PC-3 (cell line): ENCODE data around the gene CDK5RAP2. TPM values are rescaled to one million over a fixed set of nuclear protein-coding genes. Genes with fewer than 3 reads are reported as not detected.

Experiments used
- ATAC-seq: fragments of 200-7000 bp; cut with Tn5 transposase; 2 replicates; pipeline ENCODE4 v1.9.1; 2020; ENCODE audit warnings: mild to moderate bottlenecking, moderate library complexity
- BruUV-seq: library from RNA; stranded (reverse); fragments of 400-500 nt; replicated peaks from 2 replicates; lab custom pipeline; 2021; lab: Mats Ljungman, UMichigan
- CTCF ChIA-PET: fragments of 300-600 bp; sonication (Branson Sonifier 250); formaldehyde crosslinking; loops from one replicate; lab custom pipeline; 2022; ENCODE audit warnings: antibody characterized with exemption; lab: Charles Lee
- POLR2A ChIA-PET: fragments of 300-600 bp; sonication (Branson Sonifier 250); formaldehyde crosslinking; loops from one replicate; lab custom pipeline; 2022; ENCODE audit warnings: antibody characterized with exemption; ENCODE audit not compliant: unreplicated experiment; lab: Charles Lee
- DNase-seq: peaks from one replicate; pipeline ENCODE4 v3.0.0-alpha.2; 2015
- H2AFZ ChIP-seq: fragments of 300-600 bp; sonication (generic); 2 replicates; pipeline ENCODE4 v1.6.0; 2016; ENCODE audit warnings: antibody characterized with exemption, low read length
- H3F3A ChIP-seq: fragments of 300-600 bp; sonication (generic); one replicate; pipeline ENCODE4 v1.6.0; 2017; ENCODE audit warnings: antibody characterized with exemption, low read length, control low read depth, mild to moderate bottlenecking; ENCODE audit not compliant: unreplicated experiment
- H3K27ac ChIP-seq: fragments of 300-600 bp; sonication (generic); 2 replicates; pipeline ENCODE4 v1.5.1; 2016; ENCODE audit warnings: mild to moderate bottlenecking, low read length
- H3K27me3 ChIP-seq: fragments of 300-600 bp; sonication (generic); 2 replicates; pipeline ENCODE4 v1.6.1; 2016; ENCODE audit warnings: low read length, mixed read lengths
- H3K36me3 ChIP-seq: fragments of 300-600 bp; sonication (generic); 2 replicates; pipeline ENCODE4 v1.6.1; 2016; ENCODE audit warnings: low read depth, mixed run types, low read length, mixed read lengths
- H3K4me1 ChIP-seq: fragments of 300-600 bp; sonication (generic); 2 replicates; pipeline ENCODE4 v1.5.1; 2016; ENCODE audit warnings: low read length; ENCODE audit not compliant: insufficient read depth
- H3K4me2 ChIP-seq: fragments of 300-600 bp; sonication (generic); 2 replicates; pipeline ENCODE4 v1.6.0; 2016; ENCODE audit warnings: low read length
- H3K4me3 ChIP-seq: fragments of 300-600 bp; sonication (generic); 2 replicates; pipeline ENCODE4 v1.5.1; 2016; ENCODE audit warnings: mild to moderate bottlenecking, low read length, mixed read lengths
- H3K79me2 ChIP-seq: fragments of 300-600 bp; sonication (generic); 2 replicates; pipeline ENCODE4 v1.6.1; 2017; ENCODE audit warnings: low read length, mixed read lengths
- H3K9ac ChIP-seq: fragments of 300-600 bp; sonication (generic); 2 replicates; pipeline ENCODE4 v1.6.0; 2016; ENCODE audit warnings: mild to moderate bottlenecking, low read length
- H3K9me2 ChIP-seq: fragments of 300-600 bp; sonication (generic); replicated peaks from 2 replicates; pipeline ENCODE4 v1.6.1; 2016; ENCODE audit warnings: mixed run types, low read length, mixed read lengths
- H3K9me3 ChIP-seq: fragments of 300-600 bp; sonication (generic); 2 replicates; pipeline ENCODE4 v1.6.1; 2016; ENCODE audit warnings: low read length, mixed read lengths
- H4K20me1 ChIP-seq: fragments of 300-600 bp; sonication (generic); 2 replicates; pipeline ENCODE4 v1.6.1; 2016; ENCODE audit warnings: low read length, mixed read lengths
- EZH2 ChIP-seq: fragments of 300-600 bp; sonication (generic); IDR thresholded peaks from one replicate; pipeline ENCODE4 v1.6.1; 2017; ENCODE audit warnings: antibody characterized with exemption, mild to moderate bottlenecking, low read length; ENCODE audit not compliant: unreplicated experiment
- EZH2phosphoT487 ChIP-seq: fragments of 300-600 bp; sonication (generic); IDR thresholded peaks from 2 replicates; pipeline ENCODE4 v1.6.1; 2018; ENCODE audit warnings: mild to moderate bottlenecking, antibody characterized with exemption, low read length, borderline replicate concordance
- intact Hi-C: fragments of 100-400 bp; cut with micrococcal nuclease; formaldehyde crosslinking; loops from 2 replicates; pipeline ENCODE4 v1.9.0; 2023
- total RNA-seq: library from RNA; depleted of rRNA; stranded (reverse); fragments of >200 nt; gene quantifications from 2 replicates; pipeline ENCODE4 v1.2.3, GENCODE V29; 2014
- TF ChIP-seq, protein P1 (sequence below): fragments of 300-600 bp; sonication (generic); conservative IDR thresholded peaks from 2 replicates; pipeline ENCODE4 v1.5.1; 2017; ENCODE audit warnings: antibody characterized with exemption, low read depth, mild to moderate bottlenecking, low read length

The CDK5RAP2 gene
- total RNA-seq, 1 experiment from 2014 or later = 37.4 TPM

DNA sequence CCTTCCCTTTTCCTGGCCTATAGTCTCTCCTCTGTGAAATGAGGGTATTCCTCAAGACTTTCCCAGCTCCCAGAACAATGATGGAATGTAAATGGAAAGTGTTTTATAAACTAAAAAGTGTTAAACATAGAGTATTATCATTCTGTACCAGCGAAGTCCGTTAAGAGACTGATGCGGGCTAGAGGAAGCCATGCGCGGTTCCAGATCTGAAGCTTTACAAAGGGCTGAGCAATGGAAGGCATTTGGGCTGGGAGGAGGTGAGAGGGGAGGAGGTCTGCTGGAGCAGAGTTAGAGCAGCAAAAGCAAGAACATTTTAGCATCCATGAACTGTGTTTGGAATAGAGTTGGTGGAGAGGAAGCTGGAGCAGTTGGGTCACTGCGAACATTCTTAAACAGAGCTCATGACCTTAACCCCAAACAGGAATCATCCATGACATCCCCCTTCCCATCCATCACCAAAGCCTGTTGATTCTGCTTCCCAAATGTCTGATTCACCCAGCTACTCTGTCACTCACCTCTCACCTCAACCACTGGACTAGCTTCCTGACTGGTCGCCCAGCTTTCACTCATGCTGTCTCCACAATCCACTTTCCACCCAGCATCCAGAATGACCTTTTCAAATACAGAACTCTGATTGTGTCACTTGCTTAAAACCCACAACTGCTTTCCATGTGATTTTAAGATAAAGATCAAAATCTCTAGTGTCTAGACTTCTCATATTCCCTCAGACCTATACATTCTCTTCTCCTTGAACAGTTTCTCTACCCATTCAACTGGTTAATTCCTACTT is 37.1 kb downstream of the CDK5RAP2 start:
- CTCF ChIA-PET = no interaction called here
- Histone ChIP-seq H3K27ac (no peak overlapping the region), H3K4me3 (no peak overlapping the region)

DNA sequence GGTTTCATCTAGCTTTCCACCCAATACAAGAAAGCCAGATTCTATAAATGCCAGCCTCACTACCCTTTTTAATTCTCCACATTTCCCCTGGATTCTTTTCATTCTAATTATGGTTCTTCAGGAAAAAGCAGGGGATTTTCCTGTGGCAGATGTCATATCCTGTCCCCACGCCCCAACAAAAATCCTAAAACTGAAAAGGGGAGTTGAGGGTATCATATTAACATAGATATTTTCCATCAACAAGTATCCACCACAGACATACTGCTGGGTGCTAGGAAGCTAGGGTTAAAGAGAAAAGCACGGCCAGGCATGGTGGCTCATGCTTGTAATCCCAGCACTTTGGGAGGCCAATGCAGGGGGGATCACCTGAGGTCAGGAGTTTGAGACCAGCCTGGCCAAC is 38.0 kb downstream of the CDK5RAP2 start:
- Histone ChIP-seq H3K9me2 (no peaks in the 10 kb centered on the region), H3K79me2 (no peaks in the 10 kb centered on the region), H3K27ac (no peak overlapping the region), H3K27me3 (no peaks in the 10 kb centered on the region), H4K20me1 (no peaks in the 10 kb centered on the region), H3K4me3 (no peak overlapping the region), H2AFZ (no peak overlapping the region), H3K4me2 (no peak overlapping the region), H3K4me1 (no peaks in the 10 kb centered on the region), H3K36me3 (peaks cover 25% of the 10 kb centered on the region; the same call in 1 of the 2 replicates), H3K9ac (no peak overlapping the region), H3K9me3 (no peaks in the 10 kb centered on the region), H3F3A (no peaks in the 10 kb centered on the region)
- BruUV-seq = no TSS peak
- intact Hi-C loops = no loop called here
- no peak for DNase-seq
- ChIA-PET CTCF (no interaction called here), POLR2A (no interaction called here)
- TF ChIP-seq EZH2phosphoT487 = no peak
- TF ChIP-seq, protein P1, sequence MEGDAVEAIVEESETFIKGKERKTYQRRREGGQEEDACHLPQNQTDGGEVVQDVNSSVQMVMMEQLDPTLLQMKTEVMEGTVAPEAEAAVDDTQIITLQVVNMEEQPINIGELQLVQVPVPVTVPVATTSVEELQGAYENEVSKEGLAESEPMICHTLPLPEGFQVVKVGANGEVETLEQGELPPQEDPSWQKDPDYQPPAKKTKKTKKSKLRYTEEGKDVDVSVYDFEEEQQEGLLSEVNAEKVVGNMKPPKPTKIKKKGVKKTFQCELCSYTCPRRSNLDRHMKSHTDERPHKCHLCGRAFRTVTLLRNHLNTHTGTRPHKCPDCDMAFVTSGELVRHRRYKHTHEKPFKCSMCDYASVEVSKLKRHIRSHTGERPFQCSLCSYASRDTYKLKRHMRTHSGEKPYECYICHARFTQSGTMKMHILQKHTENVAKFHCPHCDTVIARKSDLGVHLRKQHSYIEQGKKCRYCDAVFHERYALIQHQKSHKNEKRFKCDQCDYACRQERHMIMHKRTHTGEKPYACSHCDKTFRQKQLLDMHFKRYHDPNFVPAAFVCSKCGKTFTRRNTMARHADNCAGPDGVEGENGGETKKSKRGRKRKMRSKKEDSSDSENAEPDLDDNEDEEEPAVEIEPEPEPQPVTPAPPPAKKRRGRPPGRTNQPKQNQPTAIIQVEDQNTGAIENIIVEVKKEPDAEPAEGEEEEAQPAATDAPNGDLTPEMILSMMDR = no peak
- TF ChIP-seq EZH2 = no peak
- no peak for ATAC-seq

More for the DNA sequence above, 37.1 kb downstream of the CDK5RAP2 start:
- H3K27me3 ChIP-seq = no peaks in the 10 kb centered on the region
- H3F3A ChIP-seq = no peaks in the 10 kb centered on the region
- H2AFZ ChIP-seq = no peak overlapping the region
- H3K4me1 ChIP-seq = no peaks in the 10 kb centered on the region
- TF ChIP-seq EZH2phosphoT487 (no peak), EZH2 (no peak)
- TF ChIP-seq, protein P1 = no peak
- intact Hi-C loops = no loop called here
- H3K9me3 ChIP-seq = no peaks in the 10 kb centered on the region
- no peak overlapping the region for H3K4me2 ChIP-seq
- H3K9ac ChIP-seq = no peak overlapping the region
- BruUV-seq = no TSS peak
- no peaks in the 10 kb centered on the region for H4K20me1 ChIP-seq
- no peak for ATAC-seq
- H3K79me2 ChIP-seq = no peaks in the 10 kb centered on the region
- POLR2A ChIA-PET = no interaction called here
- peak; percentile 1 for DNase-seq
- H3K9me2 ChIP-seq = no peaks in the 10 kb centered on the region
- H3K36me3 ChIP-seq = peaks cover 19% of the 10 kb centered on the region; the same call in 1 of the 2 replicates

DNA sequence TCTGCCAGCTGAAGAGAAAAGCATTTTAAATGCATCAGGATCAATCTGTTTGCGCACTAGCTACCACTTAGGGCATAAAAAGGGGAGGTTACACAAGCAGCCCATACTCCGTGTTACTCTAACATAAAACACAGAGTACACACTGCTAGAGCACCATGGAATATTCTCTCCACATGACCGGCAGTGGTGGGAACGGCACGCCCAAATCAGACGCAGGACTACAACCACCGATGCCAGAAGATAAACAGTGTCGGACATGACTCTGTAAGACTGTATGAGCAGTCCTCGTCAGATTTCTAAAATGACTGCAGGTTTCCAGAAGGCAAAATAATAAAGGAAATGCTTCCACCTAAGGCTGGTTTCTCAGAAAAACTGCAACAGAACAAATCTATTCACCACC is 40.0 kb downstream of the CDK5RAP2 start:
- ChIA-PET POLR2A (no interaction called here), CTCF (no interaction called here)
- H3K4me1 ChIP-seq = no peaks in the 10 kb centered on the region
- no peak overlapping the region for H3K27ac ChIP-seq
- no peak for ATAC-seq
- intact Hi-C loops = no loop called here
- BruUV-seq = no TSS peak
- peaks cover 31% of the 10 kb centered on the region for H3K36me3 ChIP-seq
- DNase-seq = no peak
- no peaks in the 10 kb centered on the region for H3K9me3 ChIP-seq
- H3K79me2 ChIP-seq = no peaks in the 10 kb centered on the region
- TF ChIP-seq, protein P1 = no peak
- TF ChIP-seq EZH2phosphoT487 = no peak
- no peak overlapping the region for H3K9ac ChIP-seq
- H2AFZ ChIP-seq = no peak overlapping the region
- no peak overlapping the region for H3K4me3 ChIP-seq
- H3F3A ChIP-seq = no peaks in the 10 kb centered on the region
- no peaks in the 10 kb centered on the region for H3K9me2 ChIP-seq
- H4K20me1 ChIP-seq = no peaks in the 10 kb centered on the region
- no peaks in the 10 kb centered on the region for H3K27me3 ChIP-seq
- no peak overlapping the region for H3K4me2 ChIP-seq
